ENCODE data around the gene ROR1. TPM values are rescaled to one million over a fixed set of nuclear protein-coding genes. Genes with fewer than 3 reads are reported as not detected.
A peak's percentile ranks its signal among the peaks of the same experiment; 100 is the strongest.

The ROR1 gene
- polyA plus RNA-seq, 1 of the 3 experiments (the other 2 are of a cell fraction): 4.0 TPM

GRCh38 chr1:63908016-63908415 is 134.2 kb downstream of the ROR1 start (continued):
- no peak for TF ChIP-seq USF1 (IDR thresholded peaks at IDR 0.05; ENCODE audit: borderline replicate concordance, low read depth)

GRCh38 chr1:63909526-63909925 is 135.7 kb downstream of the ROR1 start:
- H3K36me3 ChIP-seq (replicated peaks in 1 of 2; ENCODE audit: control insufficient read depth in 1 of 2, insufficient read depth in 2 of 2, low read length in 1 of 2): no peaks in the 10 kb centered on the region

GRCh38 chr1:63911049-63911448 is 137.2 kb downstream of the ROR1 start:
- Histone ChIP-seq H3K27me3 (ENCODE audit: insufficient read depth) (no peaks in the 10 kb centered on the region), H3K9me2 (no peaks in the 10 kb centered on the region), H3K27ac (ENCODE audit: low read depth in 2 of 2, low read length in 1 of 2) (no peak overlapping the region), H3F3A (replicated peaks; ENCODE audit: insufficient read depth) (no peaks in the 10 kb centered on the region), H3K9me3 (no peaks in the 10 kb centered on the region), H3K4me3 (ENCODE audit: low read depth in 2 of 2, low read length in 1 of 2) (no peak overlapping the region), H3K79me2 (ENCODE audit: insufficient read depth) (no peaks in the 10 kb centered on the region), H3K4me2 (no peak overlapping the region), H2AFZ (ENCODE audit: low read depth) (no peak overlapping the region), H3K36me3 (replicated peaks in 1 of 2; ENCODE audit: control insufficient read depth in 1 of 2, insufficient read depth in 2 of 2, low read length in 1 of 2) (no peaks in the 10 kb centered on the region), H4K20me1 (ENCODE audit: insufficient read depth) (no peaks in the 10 kb centered on the region), H3K4me1 (ENCODE audit: control insufficient read depth in 1 of 2, insufficient read depth in 2 of 2, low read depth in 1 of 2, low read length in 1 of 2) (peaks cover 0 to 35% of the 10 kb centered on the region in 2 experiments; a peak in 2 of 4 replicates), H3K9ac (no peak overlapping the region)
- TF ChIP-seq EZH2phosphoT487 (IDR thresholded peaks at IDR 0.05; ENCODE audit: borderline replicate concordance, low read depth) (no peak), PBX3 (IDR thresholded peaks at IDR 0.05) (no peak), NFIC (IDR thresholded peaks at IDR 0.05; ENCODE audit: borderline replicate concordance) (no peak), FOXM1 (IDR thresholded peaks at IDR 0.05; ENCODE audit: low read depth) (no peak), TCF12 (IDR thresholded peaks at IDR 0.05) (no peak), SMC3 (IDR thresholded peaks at IDR 0.05; ENCODE audit: low read depth, low read length) (no peak), TAF1 (IDR thresholded peaks at IDR 0.05; ENCODE audit: borderline replicate concordance, low read depth, low read length) (no peak), FOXJ3 (CRISPR knock-in tag; IDR thresholded peaks at IDR 0.05) (no peak), MEF2A (IDR thresholded peaks at IDR 0.05; ENCODE audit: borderline replicate concordance, low read depth) (no peak), POLR2AphosphoS5 (IDR thresholded peaks at IDR 0.05; ENCODE audit: low read depth, low read length) (no peak), CTCF (IDR thresholded peaks at IDR 0.05) (no peak)
- DNase-seq: no peak
- ChIA-PET CTCF (interaction anchor here (0.9 to 2.4 kb wide), 3 partner anchors 11 to 226 kb away, joined by 3 to 8 read pairs (median 4); partner anchors contain the start of gene ROR1), POLR2A (no interaction called here)
- WGBS (ENCODE audit: low lambda C conversion rate): 70% methylated on average over 4 of the region's 4 CpGs

More at GRCh38 chr1:63909526-63909925, 135.7 kb downstream of the ROR1 start:
- ChIA-PET CTCF (interaction anchor here (0.6 to 2.4 kb wide), 8 partner anchors 8 to 313 kb away, joined by 3 to 8 read pairs (median 3); partner anchors contain the start of gene ROR1), POLR2A (interaction anchor here (0.6 kb wide), 1 partner anchor 333 kb away, joined by 3 read pairs; no protein-coding TSS in a partner anchor)
- Histone ChIP-seq H2AFZ (ENCODE audit: low read depth) (no peak overlapping the region), H3K9me2 (no peaks in the 10 kb centered on the region), H3F3A (replicated peaks; ENCODE audit: insufficient read depth) (no peaks in the 10 kb centered on the region), H3K27me3 (ENCODE audit: insufficient read depth) (no peaks in the 10 kb centered on the region), H3K4me2 (no peak overlapping the region), H3K4me3 (ENCODE audit: low read depth in 2 of 2, low read length in 1 of 2) (no peak overlapping the region), H3K27ac (ENCODE audit: low read depth in 2 of 2, low read length in 1 of 2) (peak overlapping the region in 1 of 2 experiments; percentile 22; a peak in 2 of 4 replicates), H3K9ac (no peak overlapping the region), H3K4me1 (ENCODE audit: control insufficient read depth in 1 of 2, insufficient read depth in 2 of 2, low read depth in 1 of 2, low read length in 1 of 2) (peaks cover 0 to 34% of the 10 kb centered on the region in 2 experiments; a peak in 2 of 4 replicates), H3K79me2 (ENCODE audit: insufficient read depth) (no peaks in the 10 kb centered on the region), H3K9me3 (no peaks in the 10 kb centered on the region), H4K20me1 (ENCODE audit: insufficient read depth) (no peaks in the 10 kb centered on the region)
- 81% methylated on average over 6 of the region's 6 CpGs for WGBS (ENCODE audit: low lambda C conversion rate)
- DNase-seq: no peak
- TF ChIP-seq EZH2phosphoT487 (IDR thresholded peaks at IDR 0.05; ENCODE audit: borderline replicate concordance, low read depth): no peak
- TF ChIP-seq MXI1 (IDR thresholded peaks at IDR 0.05; ENCODE audit: low read depth, low read length): no peak
- no peak for TF ChIP-seq GABPA (IDR thresholded peaks at IDR 0.05; ENCODE audit: low read depth)
- TF ChIP-seq NRF1 (IDR thresholded peaks at IDR 0.05; ENCODE audit: low read depth, low read length): no peak
- no peak for TF ChIP-seq PBX3 (IDR thresholded peaks at IDR 0.05)
- TF ChIP-seq RAD21 (IDR thresholded peaks at IDR 0.05; ENCODE audit: low read length): no peak
- no peak for TF ChIP-seq FOXJ3 (CRISPR knock-in tag; IDR thresholded peaks at IDR 0.05)
- TF ChIP-seq NFIC (IDR thresholded peaks at IDR 0.05; ENCODE audit: borderline replicate concordance): no peak
